Stimulated activated CD4-positive, alpha-beta T cell treated with anti-CD3 and anti-CD28 coated beads, Interleukin-12 subunit alpha, Interleukin-12 subunit beta, amount 100 ng/mL, for 4 hours (primary cell): Measurements from ENCODE around the gene ICOSLG.
"Not testable (repeated sequence)": the region's sequence is repeated elsewhere in the genome, so short reads cannot be mapped to it uniquely, and the experiment has no call there.

ENCODE experiments used
- DNase-seq: peaks from one replicate; pipeline ENCODE4 v3.0.0-alpha.2; 2020

The ICOSLG gene

DNA sequence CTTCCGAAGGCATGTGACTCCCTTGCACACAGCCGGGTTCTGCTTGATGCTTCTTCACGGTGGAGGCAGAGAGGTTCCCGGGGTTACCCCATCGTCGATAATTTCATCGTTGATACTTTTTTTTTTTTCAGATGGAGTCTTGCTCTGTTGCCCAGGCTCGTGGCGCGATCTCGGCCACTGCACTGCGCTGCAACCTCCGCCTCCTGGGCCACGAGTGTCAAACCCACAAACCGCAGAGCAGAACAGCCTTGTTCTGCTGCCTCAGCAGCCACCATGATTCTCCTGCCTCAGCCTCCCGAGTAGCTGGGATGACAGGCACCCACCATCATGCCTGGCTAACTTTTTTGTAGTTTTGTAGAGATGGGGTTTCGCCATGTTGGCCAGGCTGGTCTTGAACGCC, 20.1 kb downstream of the ICOSLG start:
- DNase-seq, result not testable (repeated sequence)

DNA sequence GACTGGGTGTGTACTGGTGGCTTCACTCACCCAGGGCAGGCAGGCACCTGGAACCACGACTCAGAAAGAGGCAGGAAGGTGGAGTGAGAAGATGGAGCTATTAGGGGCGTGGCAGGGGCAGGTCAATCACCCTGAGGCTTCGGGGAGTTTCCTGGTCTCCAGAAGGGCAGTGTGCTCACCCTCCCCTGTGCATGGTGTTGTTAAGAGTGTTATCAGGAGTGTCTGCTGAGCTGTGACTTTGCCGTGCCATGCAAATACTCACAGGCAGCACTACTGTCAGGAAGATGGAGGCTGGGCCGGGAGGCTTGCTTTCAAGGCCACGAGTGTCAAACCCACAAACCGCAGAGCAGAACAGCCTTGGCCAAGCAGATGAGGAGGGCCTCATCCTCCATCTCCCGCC, 22.3 kb downstream of the ICOSLG start:
- DNase-seq, result not testable (repeated sequence)

DNA sequence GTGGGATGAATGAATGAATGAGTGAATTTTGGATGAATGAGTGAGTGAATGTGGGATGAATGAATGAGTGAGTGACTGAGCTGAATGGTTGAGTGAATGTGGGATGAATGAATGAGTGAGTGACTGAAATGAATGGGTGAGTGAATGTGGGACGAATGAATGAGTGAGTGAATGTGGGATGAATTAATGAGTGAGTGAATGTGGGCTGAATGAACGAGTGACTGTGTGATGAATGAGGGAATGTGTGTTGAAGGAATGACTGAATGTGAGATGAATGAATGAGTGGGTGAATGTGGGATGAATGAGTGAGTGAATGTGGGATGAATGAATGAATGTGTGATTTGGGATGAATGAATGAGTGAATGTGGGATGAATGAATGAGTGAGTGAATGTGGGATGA, 28.8 kb downstream of the ICOSLG start:
- not testable (repeated sequence) for DNase-seq

DNA sequence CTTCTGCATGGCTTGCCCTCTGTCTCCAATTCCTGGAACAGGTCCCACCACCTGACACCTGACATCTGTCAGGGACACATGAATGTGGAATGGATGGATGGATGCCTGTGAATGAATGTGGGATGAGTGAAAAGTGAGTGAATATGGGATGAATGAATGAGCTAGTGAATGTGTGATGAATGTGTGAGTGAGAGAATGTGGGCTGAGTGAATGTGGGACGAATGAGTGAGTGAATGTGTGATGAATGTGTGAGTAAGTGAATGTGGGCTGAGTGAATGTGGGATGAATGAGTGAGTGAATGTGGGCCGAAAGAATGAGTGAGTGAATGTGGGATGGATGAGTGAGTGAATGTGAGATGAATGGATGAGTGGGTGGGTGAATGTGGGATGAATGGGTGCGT, 29.2 kb downstream of the ICOSLG start:
- not testable (repeated sequence) for DNase-seq

DNA sequence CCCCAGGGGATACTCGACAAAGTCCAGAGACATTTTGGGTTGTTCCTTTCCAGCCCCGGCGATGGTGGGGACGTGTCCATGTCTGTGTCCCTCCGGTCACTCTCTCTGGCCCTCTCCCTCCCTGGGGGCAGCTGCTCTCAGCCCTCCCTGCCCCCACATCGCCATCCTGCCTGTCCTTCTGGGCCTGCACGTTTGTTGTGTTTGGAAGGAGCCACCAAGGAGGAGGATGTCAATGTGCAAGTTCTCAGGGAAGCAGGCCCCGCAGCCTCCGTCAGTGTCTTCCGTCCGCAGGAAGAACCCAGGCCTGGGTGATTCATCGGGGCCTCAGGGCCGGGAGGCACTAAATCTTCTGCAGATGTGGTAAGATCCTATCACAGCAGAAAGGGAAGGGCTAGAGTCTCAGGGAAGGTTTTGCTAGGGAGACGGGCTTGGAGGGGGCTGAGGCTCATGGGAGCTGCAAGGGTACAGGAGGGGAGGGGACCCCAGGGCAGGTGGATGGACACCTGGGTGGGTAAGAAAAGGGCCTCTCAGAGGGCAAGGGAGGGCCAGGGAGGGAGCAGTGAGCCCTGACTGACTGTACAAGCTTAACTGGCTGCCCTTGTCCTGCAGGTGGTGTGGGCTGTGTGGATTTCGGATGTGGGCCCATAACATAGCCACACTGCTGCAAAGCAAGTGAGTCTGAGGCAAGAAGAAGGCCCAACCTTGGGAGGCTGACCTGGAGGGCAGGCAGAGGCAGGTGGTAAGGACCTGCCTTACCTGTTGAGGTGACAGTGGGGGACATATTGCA, 32.7 kb downstream of the ICOSLG start:
- not testable (repeated sequence) for DNase-seq

DNA sequence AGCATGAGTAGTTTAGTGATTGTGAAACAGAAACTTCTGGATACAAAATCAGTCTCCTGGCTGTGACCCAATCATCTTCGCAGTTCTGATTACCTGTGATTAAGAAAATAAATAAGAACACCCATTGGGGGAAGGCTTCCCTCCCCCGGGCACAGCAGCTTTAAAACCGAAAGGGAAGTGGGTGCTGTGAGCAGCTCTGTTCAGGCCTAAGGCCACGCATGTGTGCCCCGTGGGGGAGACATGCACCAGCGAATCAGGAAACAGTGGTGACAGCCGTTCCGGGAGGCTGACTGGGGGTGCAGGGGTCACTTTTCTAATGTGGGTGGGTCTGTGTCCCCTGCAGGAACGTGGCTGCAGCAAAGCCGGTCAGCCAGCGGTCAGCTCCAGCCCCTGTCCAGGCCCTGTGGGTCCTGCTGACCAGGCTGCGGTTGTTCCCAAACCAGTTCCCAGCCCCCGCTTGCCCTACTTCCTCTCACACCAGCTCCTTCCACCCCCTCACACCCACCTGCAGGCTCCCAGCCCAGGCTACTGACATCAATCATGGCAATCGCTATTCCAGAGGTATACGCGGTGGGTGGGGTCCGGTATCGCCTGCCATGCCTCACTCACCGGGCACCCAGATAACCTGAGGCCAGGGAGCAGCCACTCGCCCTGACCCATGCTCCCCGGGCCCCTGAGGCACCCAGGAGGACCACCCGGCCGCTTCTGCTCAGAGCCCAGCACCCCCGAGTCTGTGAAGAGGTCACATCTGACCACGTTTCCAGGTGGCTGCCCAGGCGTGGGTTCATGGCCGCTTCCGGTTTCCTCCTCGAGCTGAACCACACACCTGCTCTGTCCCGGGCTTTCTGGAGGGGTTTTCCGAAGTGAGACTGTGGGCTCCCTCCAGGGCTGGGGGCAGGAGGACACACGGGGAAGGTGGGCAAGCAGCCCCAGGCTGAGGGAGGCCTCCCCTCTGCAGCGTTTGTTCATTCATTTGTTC, 33.8 kb downstream of the ICOSLG start:
- DNase-seq, result not testable (repeated sequence)

DNA sequence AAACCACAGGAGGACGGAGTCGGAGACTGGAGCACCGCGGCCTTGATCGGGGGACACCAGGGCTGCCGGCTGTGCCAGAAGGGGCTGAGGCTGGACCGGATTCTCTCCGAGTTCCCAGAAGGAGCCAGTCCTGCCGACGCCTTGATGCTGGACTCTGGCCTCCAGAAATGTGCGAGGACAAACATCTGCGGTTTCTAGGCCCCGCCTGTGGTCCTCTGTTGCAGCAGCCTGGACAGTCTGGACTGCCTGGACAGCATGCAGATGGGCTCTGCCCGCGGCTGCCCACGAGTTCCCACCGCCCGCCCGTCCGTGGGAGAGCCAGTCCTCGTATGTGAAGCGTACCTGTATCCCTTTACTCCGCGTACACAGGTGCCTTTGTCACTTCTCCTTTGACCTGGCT, 34.6 kb downstream of the ICOSLG start:
- not testable (repeated sequence) for DNase-seq

DNA sequence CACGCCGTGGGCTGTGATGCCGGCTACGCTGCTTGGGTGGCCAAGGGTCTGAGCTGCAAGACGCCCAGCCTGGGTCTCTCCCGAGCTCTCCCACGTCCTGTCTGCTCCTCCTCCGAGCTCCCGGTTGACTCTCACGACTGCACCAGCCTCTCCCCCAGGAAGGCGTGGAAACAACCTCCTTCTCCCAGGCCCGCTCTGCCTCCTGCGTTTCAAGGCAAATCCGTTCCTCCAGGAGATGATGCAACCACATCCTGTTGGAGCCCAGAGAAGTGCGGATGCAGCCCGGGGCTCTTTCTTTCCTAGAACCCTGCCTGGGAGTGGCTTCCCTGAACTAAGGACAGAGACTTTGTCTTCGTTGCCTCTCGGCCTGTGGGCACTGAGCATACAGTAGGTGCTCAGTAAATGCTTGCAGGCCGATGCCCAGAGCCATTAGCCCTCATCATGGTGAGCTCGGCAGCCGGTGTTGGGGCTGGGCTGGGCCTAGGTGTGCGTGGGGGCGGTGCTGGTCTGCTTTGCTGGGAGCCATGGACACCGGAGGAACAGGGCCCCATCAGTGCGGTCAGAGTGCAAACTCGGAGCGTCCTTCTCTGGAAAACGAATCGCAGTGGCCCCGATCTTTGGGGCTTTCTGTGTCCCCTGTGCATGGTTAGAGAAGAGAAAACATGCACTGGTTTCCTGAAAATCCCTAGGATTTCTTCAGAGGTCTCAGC, 38.0 kb downstream of the ICOSLG start:
- DNase-seq, result not testable (repeated sequence)

DNA sequence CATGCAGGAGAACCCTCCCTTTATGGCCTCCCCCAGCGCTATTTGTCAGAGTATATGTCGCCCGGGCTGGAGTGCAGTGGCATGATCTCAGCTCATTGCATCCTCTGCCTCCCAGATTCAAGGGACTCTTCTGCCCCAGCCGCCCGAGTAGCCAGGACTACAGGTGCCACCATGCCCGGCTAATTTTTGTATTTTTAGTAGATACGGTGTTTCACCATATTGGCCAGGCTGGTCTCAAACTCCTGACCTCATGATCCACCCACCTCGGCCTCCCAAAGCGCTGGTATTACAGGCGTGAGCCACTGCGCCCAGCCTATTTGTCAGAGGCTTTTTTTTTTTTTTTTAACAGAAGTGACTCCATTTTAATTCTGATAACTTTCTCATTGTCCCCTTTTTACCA, 40.7 kb downstream of the ICOSLG start:
- not testable (repeated sequence) for DNase-seq

DNA sequence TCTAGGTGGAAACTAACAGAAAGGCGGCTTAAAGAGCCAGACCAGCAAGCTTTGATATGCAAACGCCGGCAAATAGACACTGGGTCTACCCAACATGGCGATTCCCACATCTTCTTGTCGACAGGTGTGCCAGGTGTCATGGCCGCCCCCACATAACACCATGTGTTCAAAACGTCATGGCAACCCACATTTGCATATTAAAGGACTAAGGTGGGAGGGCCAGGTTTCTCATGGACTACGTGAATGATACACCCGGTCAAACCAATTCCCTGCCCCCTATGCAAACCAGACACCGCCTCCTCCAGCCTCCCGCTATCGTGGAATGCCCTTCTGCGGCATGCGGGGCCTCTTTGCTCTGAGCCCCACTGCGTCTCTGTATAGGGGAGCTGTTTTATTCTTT, 41.3 kb downstream of the ICOSLG start:
- no peak for DNase-seq

DNA sequence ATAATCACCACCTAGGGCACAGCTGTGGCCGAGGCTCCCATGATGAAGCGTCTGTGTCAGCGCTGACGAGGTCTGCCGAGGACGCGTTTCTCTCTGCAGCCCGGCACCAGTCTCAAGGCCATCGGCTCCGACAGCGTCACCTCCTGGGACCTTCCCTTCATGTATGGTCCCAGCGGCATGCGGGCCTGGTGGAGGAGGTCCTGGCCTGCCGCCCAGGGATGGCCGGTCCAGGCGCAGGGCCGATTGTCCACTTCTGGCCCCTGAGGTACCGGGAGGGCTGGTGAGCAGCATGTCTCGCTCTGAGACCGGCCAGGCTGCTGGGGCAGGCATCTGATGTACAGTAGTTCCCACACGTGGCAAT, 43.6 kb downstream of the ICOSLG start:
- not testable (repeated sequence) for DNase-seq

DNA sequence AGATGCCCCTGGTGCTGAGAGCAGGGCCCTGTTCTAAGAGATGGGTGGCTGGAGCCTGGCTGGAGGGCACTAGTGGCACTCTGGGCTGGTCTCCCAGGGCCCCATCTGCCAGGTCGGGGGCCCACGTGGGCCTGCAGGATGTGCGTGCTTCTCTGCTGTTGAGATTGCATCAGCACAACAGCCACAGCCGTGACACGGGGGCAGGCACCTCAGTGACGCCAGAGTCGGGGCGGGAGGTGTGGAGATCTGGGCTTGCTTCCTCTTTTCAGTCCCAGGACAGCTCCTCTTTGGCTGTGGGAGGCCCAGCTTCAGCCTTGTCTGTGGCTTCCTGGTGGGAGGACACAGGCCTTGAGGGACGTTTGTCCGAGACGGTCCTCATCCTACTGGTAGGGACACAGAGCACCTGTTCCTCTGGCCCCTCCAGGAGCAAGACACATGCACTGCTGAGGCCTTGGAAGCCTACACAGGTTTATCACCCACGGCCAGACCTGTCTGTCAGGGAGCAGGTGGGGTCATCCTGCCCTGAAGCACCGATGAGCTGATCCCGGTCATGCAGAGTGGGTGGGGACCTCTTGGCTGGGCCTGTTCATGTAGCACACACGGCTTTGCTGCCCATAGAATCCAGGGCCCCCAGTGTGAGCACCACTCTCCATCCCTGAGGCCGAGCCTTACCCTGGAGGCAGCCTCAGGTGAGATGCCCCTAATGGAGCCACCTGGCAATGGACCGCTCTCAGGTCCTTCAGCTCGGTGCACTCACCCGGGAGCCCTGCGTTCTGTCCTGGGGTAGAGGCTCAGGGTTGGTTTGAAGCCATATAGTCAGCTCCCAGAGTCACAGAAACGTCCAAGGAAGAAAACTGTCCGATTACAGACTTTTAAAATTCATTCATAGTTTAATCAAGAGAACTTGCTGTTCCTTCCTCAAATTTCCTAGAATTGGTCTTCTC, 44.3 kb downstream of the ICOSLG start:
- peak; percentile 54 for DNase-seq

DNA sequence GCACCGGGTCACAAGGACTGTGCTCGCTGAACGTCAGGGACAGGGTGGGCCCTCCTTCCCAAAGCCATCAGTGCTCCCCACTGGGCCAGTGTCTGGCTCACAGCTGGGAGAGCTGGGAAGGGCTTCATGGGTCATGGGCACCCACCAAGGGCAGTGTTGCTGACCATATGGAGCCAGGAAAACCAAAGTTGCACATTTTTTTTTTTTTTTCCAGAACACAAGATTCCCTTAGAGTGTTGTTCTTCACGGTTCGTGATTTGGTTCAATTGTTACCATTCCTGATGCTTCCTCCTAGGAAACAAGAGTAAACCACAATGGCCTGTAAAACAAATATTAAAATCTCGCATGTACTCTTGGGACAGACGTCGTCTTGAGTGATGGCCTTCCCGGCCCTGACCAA, 45.9 kb downstream of the ICOSLG start:
- not testable (repeated sequence) for DNase-seq

DNA sequence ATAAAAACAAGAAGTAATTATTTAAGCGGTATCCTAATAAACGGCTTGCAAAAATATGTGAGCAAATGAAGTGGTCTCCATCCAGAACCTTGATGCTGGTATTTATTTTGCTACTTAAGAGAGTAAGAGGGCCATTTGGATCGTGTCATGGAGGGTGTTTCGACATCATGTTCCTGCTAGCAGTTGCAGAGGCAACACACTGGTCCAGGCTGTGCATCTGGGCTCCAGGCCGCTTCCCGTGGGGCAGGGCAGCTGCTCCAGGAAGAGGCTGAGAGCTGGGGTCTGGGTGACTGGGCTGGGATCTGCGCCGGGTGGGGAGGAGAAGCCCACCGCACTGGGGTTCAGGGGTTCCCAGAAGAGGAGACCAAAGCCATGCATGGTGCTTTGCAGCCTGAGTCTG, 46.3 kb downstream of the ICOSLG start:
- not testable (repeated sequence) for DNase-seq

DNA sequence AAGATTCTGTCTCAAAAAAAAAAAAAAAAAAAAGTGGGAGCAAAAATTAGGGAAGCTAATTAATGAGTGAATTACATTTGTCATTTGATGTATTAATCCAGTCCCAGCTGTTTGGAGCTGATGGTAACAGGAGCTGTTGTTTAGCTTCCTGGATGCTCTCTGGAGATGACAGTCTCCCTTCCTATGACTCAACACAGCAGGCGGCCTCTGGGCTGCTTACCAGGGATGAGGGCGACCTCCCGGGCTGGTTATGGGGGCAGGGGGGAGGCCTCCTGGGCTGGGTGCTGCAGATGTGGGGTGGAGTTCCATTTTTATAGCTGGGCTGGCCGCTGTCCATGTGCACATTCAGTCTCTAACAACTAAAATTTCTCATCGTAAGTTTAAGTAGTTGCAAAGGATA, 47.6 kb downstream of the ICOSLG start:
- not testable (repeated sequence) for DNase-seq

DNA sequence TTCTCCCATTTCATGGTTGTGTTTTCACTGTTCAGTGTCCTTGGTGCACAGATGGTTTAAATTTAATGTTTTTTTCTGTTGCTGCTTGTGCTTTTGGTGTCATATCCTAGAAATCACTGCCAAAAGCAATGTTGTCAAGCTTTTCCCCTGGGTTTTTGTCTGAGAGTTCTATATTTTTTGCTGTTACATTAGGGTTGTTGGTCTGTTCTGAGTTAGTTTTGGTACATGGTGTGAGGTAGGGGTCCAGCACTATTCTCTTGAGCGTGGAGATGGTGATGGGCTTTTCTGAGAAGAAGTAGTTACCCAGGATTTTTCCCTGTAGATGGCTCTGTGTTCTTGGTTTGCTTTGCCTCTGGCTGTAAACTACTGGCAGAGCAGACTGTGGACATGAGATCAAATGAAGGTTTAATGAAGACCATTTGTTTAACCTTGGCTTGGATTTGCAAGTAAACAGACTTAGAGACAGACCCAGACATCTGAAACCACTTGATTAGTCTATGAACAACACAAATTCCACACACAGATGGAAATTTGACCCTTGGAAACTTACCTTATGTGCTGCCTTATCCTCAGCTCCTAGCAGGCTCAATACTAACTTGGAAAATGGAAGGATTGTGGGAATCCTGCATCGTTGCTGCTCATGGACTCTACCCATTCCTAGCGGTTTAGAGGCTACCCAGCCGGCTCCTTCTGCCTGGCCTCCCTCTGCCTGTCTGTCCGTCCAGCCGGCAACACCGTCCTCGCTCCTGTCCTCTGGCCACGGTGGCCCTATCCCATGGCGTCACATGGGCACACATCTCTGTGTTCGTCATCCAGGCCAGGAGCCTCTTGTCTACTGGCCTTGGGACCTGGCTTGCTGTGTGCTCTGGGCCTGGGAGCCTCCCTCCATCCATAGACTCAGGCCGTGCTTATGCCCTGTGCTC, 50.1 kb downstream of the ICOSLG start:
- not testable (repeated sequence) for DNase-seq

DNA sequence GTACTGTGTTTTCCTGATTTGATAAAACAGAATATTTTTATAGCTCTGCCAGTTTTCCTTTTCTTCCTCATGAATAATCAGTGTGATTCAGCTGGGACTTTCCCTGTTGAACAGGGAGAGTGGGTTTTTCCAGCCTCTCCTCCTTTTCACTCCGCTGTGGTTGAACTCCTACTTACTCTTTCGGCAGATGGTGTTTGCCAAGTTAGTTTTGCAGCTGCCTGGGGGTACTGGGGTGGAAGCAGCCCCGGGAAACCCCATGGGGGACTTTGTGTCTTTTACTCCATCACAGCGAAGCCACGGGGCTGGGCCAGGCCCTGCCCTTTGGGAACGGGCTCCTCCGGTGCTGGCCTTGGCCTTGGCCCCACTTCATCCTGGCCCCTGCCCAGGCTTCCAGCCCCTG, 55.9 kb downstream of the ICOSLG start:
- DNase-seq, result not testable (repeated sequence)

DNA sequence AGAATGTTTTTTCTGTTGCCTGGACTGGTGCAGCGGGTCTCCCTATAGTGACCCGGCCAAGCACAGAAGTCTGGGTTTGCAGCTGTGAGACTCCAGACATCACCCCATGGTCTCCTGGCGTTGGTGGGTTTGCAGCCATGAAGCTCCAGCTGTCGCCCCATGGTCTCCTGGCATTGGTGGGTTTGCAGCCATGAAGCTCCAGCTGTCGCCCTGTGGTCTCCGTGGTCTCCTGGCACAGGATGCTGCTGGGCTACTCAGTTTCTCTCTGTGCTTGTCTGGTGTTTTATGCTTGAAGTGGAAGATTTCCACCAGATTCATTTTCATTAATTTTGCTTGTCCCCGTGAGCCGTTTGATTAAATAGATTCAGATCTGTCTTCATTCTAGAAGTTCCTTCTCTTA, 58.5 kb downstream of the ICOSLG start:
- DNase-seq, result not testable (repeated sequence)

DNA sequence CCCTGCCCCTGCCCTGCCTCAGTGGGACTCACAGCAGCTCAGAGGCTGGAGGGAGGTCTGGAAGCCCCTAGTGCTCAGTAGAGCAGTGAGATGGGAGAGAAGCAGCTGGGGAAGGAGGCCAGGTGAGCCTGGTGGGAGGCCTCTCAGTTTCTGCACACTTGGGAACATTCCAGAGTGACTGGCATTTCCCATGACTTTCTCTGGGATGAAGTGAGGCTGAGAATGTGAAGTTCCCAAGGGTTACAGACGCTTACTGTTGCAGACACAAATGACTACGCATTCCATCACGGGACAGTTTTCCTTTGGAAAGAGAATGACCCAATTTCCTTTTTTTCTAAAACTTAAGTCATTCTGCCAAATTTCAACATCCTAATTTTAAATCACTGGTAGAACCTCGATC, 59.2 kb downstream of the ICOSLG start:
- not testable (repeated sequence) for DNase-seq

DNA sequence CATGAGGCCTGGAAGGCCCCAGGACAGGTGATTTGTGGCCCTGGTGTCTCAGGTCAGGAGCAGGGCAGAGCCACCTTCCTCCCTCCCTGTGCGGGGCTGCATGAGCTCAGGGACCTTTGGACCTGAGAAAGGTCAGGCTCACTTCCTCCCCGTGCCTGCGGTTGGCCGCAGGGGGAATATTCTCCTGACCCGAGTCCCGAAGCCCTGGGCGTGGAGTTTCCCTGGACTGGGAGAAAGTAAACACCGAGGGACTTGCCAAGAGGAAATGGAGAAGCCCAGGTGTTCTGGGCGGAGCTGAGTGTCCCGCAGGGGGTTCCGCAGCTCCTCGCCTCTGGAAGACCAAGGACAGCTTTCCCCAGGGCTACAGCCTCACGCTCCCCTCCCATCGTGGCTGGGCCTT, 64.6 kb downstream of the ICOSLG start:
- not testable (repeated sequence) for DNase-seq

DNA sequence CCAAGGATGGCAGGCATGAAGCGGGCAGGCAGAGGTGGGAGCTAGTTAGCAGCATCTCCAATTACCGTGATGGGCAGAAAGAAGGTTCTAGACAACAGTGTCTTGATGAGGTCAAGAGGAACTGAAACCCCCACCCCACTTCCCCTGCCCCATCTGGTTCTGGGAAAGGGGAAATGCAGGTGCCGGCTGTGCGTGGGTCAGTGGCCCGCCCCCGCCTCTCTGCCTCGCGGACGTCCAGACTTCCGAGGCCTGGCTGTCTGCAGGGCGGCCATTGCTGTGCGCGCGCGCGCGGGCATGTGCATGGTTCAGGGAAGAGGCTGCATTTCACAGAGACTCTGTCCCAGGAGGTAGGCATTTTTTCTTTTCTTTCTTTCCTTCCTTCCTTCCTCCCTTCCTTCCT, 65.6 kb downstream of the ICOSLG start:
- DNase-seq, result not testable (repeated sequence)
